NCI-H226 (cell line): ENCODE measurements around the gene PDZD7.
A peak's percentile ranks its signal among the peaks of the same experiment; 100 is the strongest.

Experiments
- DNase-seq: peaks from one replicate; pipeline ENCODE4 v3.0.0-alpha.2; 2015

PDZD7 gene

GRCh38 chr10:101016814-101017213, 14.1 kb downstream of the PDZD7 start:
- DNase-seq = no peak

- no peak for DNase-seq
Measured at GRCh38 chr10:101015582-101015973, 15.4 kb downstream of the PDZD7 start.

- peak; percentile 79 for DNase-seq
Measured at GRCh38 chr10:101014966-101015581, 15.9 kb downstream of the PDZD7 start.

GRCh38 chr10:101014230-101014884, 16.6 kb downstream of the PDZD7 start:
- DNase-seq = peak; percentile 50

- no peak for DNase-seq
Measured at GRCh38 chr10:101013365-101013825, 17.5 kb downstream of the PDZD7 start.

DNA sequence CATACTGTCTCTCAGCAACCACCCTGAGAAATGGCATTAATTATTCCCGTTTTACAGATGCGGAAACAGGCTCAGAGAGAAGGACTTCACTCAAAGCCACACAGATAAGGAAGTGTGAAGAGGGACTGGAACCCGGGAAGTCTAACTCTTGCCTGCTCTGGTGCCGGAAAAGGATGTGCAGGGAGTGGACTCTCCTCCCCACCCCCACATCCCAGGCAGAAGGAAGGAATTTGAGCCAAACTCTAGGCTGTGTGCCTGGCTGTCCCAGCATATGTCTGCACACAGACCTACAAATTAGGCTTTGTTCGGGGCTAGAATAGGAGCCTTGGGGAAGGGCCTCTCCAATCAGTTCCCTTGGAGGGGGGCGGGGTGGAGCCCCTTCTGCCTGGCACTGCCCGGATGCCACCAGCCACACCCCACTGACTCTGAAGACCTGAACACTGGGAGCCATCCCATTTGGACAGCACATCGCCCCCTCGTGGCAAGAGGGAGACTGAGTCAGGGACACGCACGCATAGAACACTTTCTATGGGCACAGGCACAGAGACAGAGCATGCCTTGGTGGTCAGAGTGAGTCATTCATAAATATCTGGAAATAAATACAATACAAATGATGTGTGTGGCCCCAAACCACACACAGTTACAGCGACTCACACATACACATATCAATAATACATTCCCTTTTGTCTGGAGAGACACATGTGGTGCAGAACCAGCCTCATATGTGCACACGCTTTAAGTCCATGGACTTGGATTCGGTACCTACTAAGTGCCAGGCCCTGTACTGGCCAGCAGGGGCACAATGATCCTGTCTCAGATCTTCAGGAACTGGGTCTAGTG, 18.2 kb downstream of the PDZD7 start:
- peak; percentile 89 for DNase-seq

- DNase-seq = no peak
Measured at GRCh38 chr10:101011517-101012423, 19.2 kb downstream of the PDZD7 start.

GRCh38 chr10:101010329-101010728, 20.6 kb downstream of the PDZD7 start:
- DNase-seq = no peak

GRCh38 chr10:101008823-101009423, 22.0 kb downstream of the PDZD7 start:
- DNase-seq = no peak

GRCh38 chr10:101007915-101008822, 22.8 kb downstream of the PDZD7 start:
- DNase-seq = no peak

DNA sequence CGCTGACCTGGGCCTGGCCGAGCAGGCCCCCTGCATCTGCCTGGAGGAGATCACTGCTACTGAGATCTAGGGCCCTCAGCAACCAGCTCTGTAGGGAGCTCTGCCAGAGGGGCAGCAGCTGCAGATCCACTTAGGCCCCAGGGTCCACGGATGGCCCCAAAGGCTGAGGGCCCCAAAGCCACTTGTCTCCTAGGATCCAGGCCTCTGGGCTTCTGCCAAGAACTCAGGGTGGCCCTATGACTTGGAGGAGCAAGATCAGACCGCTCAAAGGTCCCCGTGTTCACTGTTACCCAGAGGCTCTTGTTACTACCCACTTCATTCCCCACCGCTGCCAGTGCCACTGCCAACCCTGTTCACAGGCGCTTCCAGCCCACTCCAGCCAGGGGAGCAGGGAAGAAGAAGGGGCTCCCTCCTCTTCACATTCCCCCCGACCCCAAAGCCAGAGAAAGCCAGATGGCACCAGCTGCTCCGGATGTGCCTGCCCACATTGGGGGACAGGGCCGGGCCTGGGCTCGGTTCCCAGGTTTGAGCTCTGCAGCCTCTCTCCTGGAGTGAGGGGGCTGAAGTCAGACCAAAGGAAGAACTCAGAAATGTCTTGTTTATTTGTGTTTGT, 23.7 kb downstream of the PDZD7 start:
- no peak for DNase-seq

DNA sequence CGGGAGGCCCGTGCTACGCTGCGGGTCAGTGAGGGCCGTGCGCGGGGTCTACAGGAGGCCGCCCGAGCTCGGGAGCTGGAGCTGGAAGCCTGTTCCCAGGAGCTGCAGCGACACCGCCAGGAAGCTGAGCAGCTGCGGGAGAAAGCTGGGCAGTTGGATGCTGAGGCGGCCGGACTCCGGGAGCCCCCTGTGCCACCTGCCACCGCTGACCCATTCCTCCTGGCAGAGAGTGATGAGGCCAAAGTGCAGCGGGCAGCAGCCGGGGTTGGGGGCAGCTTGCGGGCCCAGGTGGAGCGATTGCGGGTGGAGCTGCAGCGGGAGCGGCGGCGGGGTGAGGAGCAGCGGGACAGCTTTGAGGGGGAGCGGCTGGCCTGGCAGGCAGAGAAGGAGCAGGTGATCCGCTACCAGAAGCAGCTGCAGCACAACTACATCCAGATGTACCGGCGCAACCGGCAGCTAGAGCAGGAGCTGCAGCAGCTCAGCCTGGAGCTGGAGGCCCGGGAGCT, 24.3 kb downstream of the PDZD7 start:
- no peak for DNase-seq

- DNase-seq = no peak
Measured at GRCh38 chr10:101005869-101006567, 24.9 kb downstream of the PDZD7 start.

DNA sequence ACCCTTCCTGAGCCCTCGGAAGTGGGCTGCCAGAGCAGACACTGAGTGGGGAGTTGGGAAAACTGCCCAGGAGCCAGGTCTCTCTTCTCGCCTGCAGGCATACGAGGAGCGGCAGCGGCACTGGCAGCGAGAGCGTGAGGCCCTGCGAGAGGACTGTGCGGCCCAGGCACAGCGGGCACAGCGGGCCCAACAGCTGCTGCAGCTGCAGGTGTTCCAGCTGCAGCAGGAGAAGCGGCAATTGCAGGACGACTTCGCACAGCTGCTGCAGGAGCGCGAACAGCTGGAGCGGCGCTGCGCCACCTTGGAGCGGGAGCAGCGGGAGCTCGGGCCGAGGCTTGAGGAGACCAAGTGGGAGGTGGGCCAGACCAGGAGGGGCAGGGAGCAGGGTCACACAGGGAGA, 25.6 kb downstream of the PDZD7 start:
- DNase-seq = no peak

DNA sequence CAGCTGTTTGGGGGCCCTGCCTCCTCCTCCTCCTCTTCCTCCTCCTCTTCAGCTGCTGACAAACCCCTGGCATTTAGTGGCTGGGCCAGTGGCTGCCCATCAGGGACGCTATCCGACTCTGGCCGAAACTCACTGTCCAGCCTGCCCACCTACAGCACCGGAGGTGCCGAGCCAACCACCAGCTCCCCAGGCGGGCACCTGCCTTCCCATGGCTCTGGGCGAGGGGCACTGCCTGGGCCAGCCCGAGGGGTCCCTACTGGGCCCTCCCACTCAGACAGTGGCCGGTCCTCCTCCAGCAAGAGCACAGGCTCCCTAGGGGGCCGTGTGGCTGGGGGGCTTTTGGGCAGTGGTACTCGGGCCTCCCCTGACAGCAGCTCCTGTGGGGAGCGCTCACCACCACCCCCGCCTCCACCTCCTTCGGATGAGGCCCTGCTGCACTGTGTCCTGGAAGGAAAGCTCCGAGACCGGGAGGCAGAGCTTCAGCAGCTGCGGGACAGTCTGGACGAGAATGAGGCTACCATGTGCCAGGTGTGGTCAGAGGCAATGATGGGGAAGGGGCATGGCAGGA, 27.2 kb downstream of the PDZD7 start:
- DNase-seq = no peak

GRCh38 chr10:101002456-101002855, 28.5 kb downstream of the PDZD7 start:
- no peak for DNase-seq

DNA sequence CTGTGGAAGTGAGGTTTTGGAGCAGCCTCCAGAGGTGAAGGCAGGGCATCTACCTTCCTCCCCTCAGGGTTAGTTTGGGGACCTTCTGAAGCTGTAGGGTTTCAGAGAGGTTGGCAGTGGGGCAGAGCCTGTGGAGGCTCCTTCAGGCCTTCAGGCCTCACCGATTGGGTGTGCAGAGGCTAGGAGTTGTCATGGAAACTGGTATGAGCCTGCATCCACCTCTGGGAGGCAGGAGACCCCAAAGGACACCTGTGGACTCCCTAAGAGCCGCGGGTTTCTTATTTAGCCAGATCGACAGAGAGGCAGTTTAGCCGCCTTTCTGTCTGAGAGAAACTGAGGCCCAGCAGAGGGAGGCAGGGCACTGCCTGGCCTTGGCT, 29.3 kb downstream of the PDZD7 start:
- no peak for DNase-seq

GRCh38 chr10:101000915-101001658, 29.8 kb downstream of the PDZD7 start:
- DNase-seq = peak; percentile 54
